IPS DF 6.9 (cell line): ENCODE data around the gene FBXO31.

Source experiments
- DNase-seq: peaks from one replicate; pipeline ENCODE4 v3.0.0-alpha.2; 2013; ENCODE audit warnings: low read depth, low spot score
- H3K27ac ChIP-seq: one replicate; pipeline ENCODE4 v1.5.1; 2013; ENCODE audit warnings: low read length, control low read depth
- H3K27me3 ChIP-seq: 2 replicates; pipeline ENCODE4 v1.6.1; 2013; ENCODE audit warnings: mild to moderate bottlenecking, low read length; ENCODE audit not compliant: control insufficient read depth, insufficient read depth
- H3K36me3 ChIP-seq: 2 replicates; pipeline ENCODE4 v1.6.1; 2013; ENCODE audit warnings: low read length; ENCODE audit not compliant: control insufficient read depth, insufficient read depth
- H3K4me1 ChIP-seq: 2 replicates; pipeline ENCODE4 v1.6.1; 2013; ENCODE audit warnings: low read length; ENCODE audit not compliant: control insufficient read depth, insufficient read depth
- H3K4me3 ChIP-seq: 2 replicates; pipeline ENCODE4 v1.5.1; 2013; ENCODE audit warnings: mild to moderate bottlenecking, low read length
- H3K9me3 ChIP-seq: 2 replicates; pipeline ENCODE4 v1.6.1; 2013; ENCODE audit warnings: low read length, inconsistent platforms; ENCODE audit not compliant: control insufficient read depth, insufficient read depth
- WGBS: extraction: QIAGEN DNeasy Blood & Tissue Kit; methylation state at CpG from one replicate; pipeline ENCODE4 v1.1.7; 2013; ENCODE audit warnings: mixed read lengths, missing lambda C conversion rate; ENCODE audit not compliant: insufficient read length, insufficient coverage; 5-methylcytosine and 5-hydroxymethylcytosine counted together

The FBXO31 gene

GRCh38 chr16:87350681-87351319, 32.8 kb downstream of the FBXO31 start:
- Histone ChIP-seq H3K4me3 (no peak overlapping the region), H3K9me3 (no peaks in the 10 kb centered on the region), H3K27me3 (no peaks in the 10 kb centered on the region), H3K36me3 (no peaks in the 10 kb centered on the region), H3K4me1 (no peaks in the 10 kb centered on the region), H3K27ac (no peak overlapping the region)
- no CpG with 5 or more reads among the region's 23 CpGs for WGBS
- DNase-seq, result no peak

DNA sequence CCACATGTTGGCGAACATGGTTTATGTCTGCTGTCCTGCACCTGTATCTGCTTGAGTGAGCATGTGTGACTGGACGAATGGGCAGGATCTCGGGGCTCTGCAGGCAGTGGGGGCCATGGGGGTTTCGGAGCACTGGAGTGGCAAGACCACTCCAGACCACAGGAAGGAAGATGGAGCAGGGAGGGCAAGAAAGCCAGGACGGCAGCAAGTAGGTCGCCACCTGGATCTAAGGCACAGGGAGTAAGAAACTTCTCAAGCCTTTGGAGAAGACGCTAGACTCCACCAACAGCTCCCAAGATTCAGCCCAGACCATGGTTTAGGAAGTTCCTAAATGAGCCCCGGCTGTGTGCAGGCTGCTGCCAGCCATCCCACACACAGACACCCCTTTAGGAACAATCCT, 33.5 kb downstream of the FBXO31 start:
- Histone ChIP-seq H3K4me3 (no peak overlapping the region), H3K27me3 (no peaks in the 10 kb centered on the region), H3K9me3 (no peaks in the 10 kb centered on the region), H3K27ac (no peak overlapping the region), H3K36me3 (no peaks in the 10 kb centered on the region), H3K4me1 (no peaks in the 10 kb centered on the region)
- no peak for DNase-seq
- WGBS, result no CpG with 5 or more reads among the region's 8 CpGs

GRCh38 chr16:87348616-87349157, 34.9 kb downstream of the FBXO31 start:
- no peak overlapping the region for H3K27ac ChIP-seq
- H3K4me3 ChIP-seq, result no peak overlapping the region
- H3K9me3 ChIP-seq, result no peaks in the 10 kb centered on the region
- no CpG with 5 or more reads among the region's 13 CpGs for WGBS
- no peaks in the 10 kb centered on the region for H3K27me3 ChIP-seq
- no peaks in the 10 kb centered on the region for H3K36me3 ChIP-seq
- no peak for DNase-seq
- H3K4me1 ChIP-seq, result no peaks in the 10 kb centered on the region

DNA sequence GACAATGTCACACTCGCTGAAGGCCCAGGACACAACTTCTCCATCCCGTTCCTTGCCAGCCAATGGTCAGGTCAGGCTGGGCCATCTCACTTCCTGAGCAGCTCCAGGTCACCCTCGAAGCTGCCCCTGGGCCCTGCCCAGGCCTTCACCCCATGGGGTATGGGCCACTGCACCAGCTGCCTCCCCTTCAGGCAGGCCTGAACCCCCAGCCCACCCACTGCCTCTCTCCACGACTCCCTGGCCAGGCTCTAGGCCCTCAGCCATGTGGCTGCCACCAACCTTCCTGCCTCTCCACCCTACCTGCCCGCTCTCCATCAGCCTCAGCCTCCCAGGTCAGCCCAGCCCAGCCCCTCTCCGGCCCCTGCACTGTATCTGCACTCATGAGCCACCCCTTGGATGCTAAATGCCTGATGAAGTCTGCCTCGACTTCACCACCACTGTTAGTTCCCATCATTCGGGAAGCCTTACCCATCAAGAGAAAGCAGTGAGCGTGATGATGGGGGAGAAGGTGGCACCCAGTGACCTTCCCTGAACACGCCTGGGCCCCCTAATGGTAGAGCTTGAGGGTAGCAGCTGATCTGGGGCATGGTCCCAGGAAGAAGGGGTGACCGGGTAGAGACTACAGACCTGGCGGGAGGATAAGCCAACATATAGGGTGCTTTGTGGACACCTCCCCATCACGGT, 35.5 kb downstream of the FBXO31 start:
- no peak for DNase-seq
- H3K27ac ChIP-seq, result no peak overlapping the region
- H3K4me3 ChIP-seq, result no peak overlapping the region
- H3K9me3 ChIP-seq, result no peaks in the 10 kb centered on the region
- no peaks in the 10 kb centered on the region for H3K4me1 ChIP-seq
- 0 out of 2 replicates have a peak, but pooled peaks cover 3% of the 10 kb centered on the region for H3K36me3 ChIP-seq
- H3K27me3 ChIP-seq, result no peaks in the 10 kb centered on the region
- WGBS, result no CpG with 5 or more reads among the region's 13 CpGs

GRCh38 chr16:87346517-87347060, 37.0 kb downstream of the FBXO31 start:
- Histone ChIP-seq H3K9me3 (no peaks in the 10 kb centered on the region), H3K27ac (no peak overlapping the region), H3K27me3 (no peaks in the 10 kb centered on the region), H3K36me3 (0 out of 2 replicates have a peak, but pooled peaks cover 6% of the 10 kb centered on the region), H3K4me1 (no peaks in the 10 kb centered on the region), H3K4me3 (no peak overlapping the region)
- no peak for DNase-seq
- no CpG with 5 or more reads among the region's 21 CpGs for WGBS

DNA sequence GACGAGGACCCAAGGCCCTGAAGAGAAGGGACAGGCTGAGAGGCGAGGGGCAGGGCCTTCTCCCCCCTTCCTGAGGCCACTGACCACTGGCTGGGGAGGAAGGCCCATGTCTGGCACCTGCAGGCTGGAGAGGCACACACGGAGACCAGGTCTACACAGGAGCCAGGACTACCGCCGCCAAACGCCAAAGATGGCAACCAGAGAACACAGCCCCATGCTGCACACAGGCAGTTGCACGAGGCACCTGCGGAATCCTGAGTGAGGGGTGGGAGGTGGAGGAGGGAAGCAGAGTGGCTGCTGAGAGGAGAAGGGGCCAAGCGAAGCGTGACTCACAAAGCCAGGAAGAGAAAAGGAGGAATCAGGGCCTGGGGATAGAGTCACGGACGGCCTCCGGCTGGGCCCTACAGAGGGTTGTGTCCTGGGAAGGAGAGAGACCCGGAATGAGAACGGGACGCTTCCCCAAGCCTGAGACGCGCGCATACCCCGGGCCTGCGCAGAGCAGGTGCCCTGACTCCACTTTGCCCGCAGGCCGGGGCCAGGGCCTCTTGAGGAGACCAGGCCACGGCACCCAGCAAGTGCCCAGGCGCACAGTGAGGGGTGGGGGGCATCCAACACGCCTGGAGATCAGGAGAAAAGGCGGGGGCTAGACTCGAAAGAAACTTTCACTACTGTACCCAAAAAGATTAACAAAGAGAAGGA, 37.7 kb downstream of the FBXO31 start:
- no peak overlapping the region for H3K4me3 ChIP-seq
- 0 out of 2 replicates have a peak, but pooled peaks cover 6% of the 10 kb centered on the region for H3K36me3 ChIP-seq
- DNase-seq, result no peak
- no peaks in the 10 kb centered on the region for H3K27me3 ChIP-seq
- no peaks in the 10 kb centered on the region for H3K4me1 ChIP-seq
- H3K9me3 ChIP-seq, result no peaks in the 10 kb centered on the region
- no CpG with 5 or more reads among the region's 28 CpGs for WGBS
- H3K27ac ChIP-seq, result no peak overlapping the region

DNA sequence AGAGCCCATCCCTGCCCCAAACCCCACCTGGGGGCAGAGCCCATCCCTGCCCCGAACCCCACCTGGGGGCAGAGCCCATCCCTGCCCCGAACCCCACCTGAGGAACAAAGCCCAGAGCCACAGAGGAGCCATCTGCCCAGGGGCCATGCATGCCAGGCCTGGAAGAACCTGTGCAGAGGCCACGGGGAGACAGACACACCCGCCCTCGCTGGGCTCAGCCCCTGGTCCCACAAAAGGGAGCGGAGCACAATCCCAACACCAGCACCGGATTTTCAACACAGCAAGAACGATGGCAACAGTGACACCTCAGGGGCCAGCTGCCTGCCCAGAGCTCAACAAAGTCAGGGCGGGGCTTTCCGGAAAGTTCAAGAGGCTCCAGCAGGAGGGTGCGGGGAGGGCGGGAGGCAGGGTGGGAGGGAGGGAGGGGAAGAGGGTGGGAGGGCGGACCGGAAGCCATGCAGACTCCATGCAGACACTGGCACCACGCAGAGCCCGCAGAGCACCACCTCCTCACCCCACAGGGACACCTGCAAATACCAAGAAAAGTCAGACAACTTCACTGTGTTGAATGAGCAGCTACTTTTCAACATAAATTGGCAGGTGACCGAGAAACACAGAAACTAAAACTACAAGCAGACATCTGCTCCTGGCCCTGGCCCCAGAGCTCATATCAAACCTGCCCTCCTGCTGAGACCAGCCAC, 38.5 kb downstream of the FBXO31 start:
- Histone ChIP-seq H3K27me3 (no peaks in the 10 kb centered on the region), H3K4me1 (no peaks in the 10 kb centered on the region), H3K9me3 (no peaks in the 10 kb centered on the region), H3K4me3 (no peak overlapping the region), H3K27ac (no peak overlapping the region), H3K36me3 (0 out of 2 replicates have a peak, but pooled peaks cover 6% of the 10 kb centered on the region)
- no peak for DNase-seq
- no CpG with 5 or more reads among the region's 17 CpGs for WGBS

DNA sequence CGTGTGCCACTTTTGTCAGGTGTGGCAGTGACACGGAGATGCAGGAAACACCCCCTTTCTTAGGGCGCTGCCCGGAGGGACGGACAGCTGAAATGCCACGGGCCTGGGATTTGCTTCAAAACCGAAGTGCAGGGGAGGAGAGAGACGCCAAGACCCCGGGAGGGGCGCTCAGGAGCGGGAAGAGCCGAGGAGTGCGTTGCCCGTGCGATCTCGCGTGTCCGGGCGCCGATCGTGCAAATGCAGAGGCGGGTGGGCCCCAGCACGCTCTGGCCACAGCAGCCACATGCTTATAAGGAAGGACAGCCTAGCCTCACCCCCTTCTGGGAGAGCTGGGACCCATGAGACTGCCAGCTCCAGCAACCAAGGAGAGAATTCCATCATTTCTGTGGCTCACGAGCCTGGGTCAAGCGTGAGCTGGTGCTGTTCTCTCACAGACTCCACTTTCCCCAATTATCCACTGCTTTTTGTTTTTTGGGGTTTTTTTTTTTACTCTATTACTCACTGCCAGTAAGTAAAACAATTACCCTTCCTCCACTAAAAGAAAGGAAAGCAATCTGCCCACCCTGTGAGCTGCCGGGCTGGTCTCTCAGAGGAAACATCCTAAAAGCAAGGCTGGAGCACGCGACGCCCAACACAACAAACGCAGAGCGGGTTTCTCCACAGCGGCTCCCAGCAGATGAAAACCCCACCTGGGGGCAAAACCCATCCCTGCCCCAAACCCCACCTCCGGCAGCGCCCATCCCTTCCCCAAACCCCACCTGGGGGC, 39.2 kb downstream of the FBXO31 start:
- Histone ChIP-seq H3K4me3 (no peak overlapping the region), H3K4me1 (no peaks in the 10 kb centered on the region), H3K27ac (no peak overlapping the region), H3K36me3 (0 out of 2 replicates have a peak, but pooled peaks cover 6% of the 10 kb centered on the region), H3K9me3 (no peaks in the 10 kb centered on the region), H3K27me3 (no peaks in the 10 kb centered on the region)
- DNase-seq, result no peak
- WGBS, result no CpG with 5 or more reads among the region's 34 CpGs

GRCh38 chr16:87343753-87344050, 39.9 kb downstream of the FBXO31 start:
- DNase-seq, result no peak
- Histone ChIP-seq H3K27ac (no peak overlapping the region), H3K36me3 (peaks cover 6% of the 10 kb centered on the region; the same call in 1 of the 2 replicates), H3K4me1 (no peaks in the 10 kb centered on the region), H3K27me3 (no peaks in the 10 kb centered on the region), H3K9me3 (no peaks in the 10 kb centered on the region), H3K4me3 (no peak overlapping the region)
- no CpG with 5 or more reads among the region's 11 CpGs for WGBS
